ENCODE data around the gene KCTD18. TPM values are rescaled to one million over a fixed set of nuclear protein-coding genes. Genes with fewer than 3 reads are reported as not detected.

Gene KCTD18
- total RNA-seq, 1 experiment from 2014 or later: 27.8 TPM

GRCh38 chr2:200494048-200494447, 15.8 kb downstream of the KCTD18 start:
- in situ Hi-C loops (cut with HindIII; ENCODE audit: low pct_unique_long_range_greater_than_20kb, low sequenced_read_pairs): loop anchor here (25.0 kb wide), 1 partner anchor 182 kb away; the partner anchor contains the start of gene SPATS2L
- no peak for DNase-seq (ENCODE audit: low read depth)

GRCh38 chr2:200492656-200493055, 17.2 kb downstream of the KCTD18 start:
- in situ Hi-C loops (cut with HindIII; ENCODE audit: low pct_unique_long_range_greater_than_20kb, low sequenced_read_pairs): loop anchor here (25.0 kb wide), 1 partner anchor 180 kb away; the partner anchor contains the start of gene SPATS2L
- DNase-seq (ENCODE audit: low read depth): no peak

- in situ Hi-C loops (cut with HindIII; ENCODE audit: low pct_unique_long_range_greater_than_20kb, low sequenced_read_pairs): loop anchor here (25.0 kb wide), 1 partner anchor 178 kb away; the partner anchor contains the start of gene SPATS2L
- no peak for DNase-seq (ENCODE audit: low read depth)
Observed at GRCh38 chr2:200490001-200490400, 19.9 kb downstream of the KCTD18 start.

DNA sequence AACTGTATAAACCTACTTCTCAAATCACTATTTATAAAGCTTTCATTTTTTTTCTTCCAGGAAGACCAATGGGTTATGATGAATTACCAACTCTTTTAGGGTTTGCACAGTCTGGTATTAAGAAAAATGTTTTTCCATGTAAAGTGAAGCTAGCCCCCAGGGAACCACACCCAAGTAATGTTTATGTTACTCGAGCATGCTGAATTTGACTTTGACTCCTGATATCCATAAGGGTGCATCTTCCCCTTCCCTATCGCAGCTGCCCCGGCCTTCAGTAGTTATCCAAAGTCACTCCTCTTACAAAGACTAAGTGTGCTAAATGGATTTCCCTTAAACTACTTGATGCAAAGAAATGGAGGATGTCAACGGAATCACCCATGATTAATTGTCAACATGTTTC, 21.7 kb downstream of the KCTD18 start:
- no peak for DNase-seq (ENCODE audit: low read depth)
- in situ Hi-C loops (cut with HindIII; ENCODE audit: low pct_unique_long_range_greater_than_20kb, low sequenced_read_pairs): loop anchor here (25.0 kb wide), 1 partner anchor 176 kb away; the partner anchor contains the start of gene SPATS2L

DNA sequence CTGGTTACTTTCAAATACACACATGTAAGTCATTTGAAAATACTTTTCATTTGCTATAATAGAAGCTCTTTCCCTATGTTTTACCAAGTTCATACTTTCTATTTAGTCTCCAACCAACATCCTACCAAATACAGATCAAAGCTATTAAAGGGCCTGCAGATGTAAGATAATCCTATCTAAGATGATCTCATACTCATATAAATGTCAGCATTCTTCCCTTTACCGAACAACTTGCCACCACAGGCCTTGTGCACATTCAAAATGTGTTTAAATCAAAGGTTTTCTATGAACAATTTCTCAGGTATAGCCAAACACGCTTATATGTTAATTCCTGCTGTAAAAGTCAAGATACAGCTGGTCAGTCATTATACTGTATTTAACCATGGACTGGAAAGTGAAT, 23.3 kb downstream of the KCTD18 start:
- no peak for DNase-seq (ENCODE audit: low read depth)
- in situ Hi-C loops (cut with HindIII; ENCODE audit: low pct_unique_long_range_greater_than_20kb, low sequenced_read_pairs): loop anchor here (25.0 kb wide), 1 partner anchor 174 kb away; the partner anchor contains the start of gene SPATS2L

DNA sequence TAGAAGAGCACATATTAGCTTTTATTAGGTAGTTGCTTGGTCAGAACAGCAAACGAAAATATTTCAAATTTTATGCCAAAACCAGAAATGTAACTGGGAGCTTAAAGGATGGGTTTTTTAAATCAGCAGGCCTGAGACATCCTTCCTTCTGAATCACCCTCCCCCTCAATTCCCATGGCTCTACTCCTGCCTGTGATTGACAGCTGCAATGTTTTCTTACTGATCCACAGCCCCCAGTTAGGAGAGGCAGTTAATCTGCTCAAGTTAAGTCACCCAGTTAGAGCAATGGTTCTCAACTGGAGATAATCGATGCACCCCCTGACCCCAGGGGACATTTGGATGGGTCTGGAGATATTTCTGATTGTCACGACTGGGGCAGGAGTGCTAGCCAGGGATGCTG, 24.9 kb downstream of the KCTD18 start:
- in situ Hi-C loops (cut with HindIII; ENCODE audit: low pct_unique_long_range_greater_than_20kb, low sequenced_read_pairs): loop anchor here (25.0 kb wide), 1 partner anchor 173 kb away; the partner anchor contains the start of gene SPATS2L
- DNase-seq (ENCODE audit: low read depth): no peak

GRCh38 chr2:200483729-200484198, 26.1 kb downstream of the KCTD18 start:
- in situ Hi-C loops (cut with HindIII; ENCODE audit: low pct_unique_long_range_greater_than_20kb, low sequenced_read_pairs): loop anchor here (25.0 kb wide), 1 partner anchor 171 kb away; the partner anchor contains the start of gene SPATS2L

DNA sequence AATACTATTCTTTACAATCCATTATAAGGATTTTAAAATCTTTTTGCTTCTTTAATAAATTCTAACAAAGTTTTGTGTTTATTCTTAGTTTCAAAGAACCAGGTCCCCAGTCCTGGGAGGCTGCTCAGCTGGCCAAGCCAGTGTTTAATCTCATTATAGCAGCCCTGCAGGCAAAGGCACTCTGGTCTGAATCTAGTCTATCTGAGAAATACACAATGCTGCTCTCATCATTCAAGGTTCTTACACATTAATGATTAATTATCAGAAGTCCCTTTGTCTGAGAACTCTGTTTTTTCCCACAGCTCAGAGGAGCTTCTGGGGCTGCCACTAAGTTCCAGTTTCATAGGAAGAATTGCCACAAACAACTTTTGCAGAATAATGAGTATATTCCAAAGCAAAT, 27.7 kb downstream of the KCTD18 start:
- DNase-seq (ENCODE audit: low read depth): no peak
- in situ Hi-C loops (cut with HindIII; ENCODE audit: low pct_unique_long_range_greater_than_20kb, low sequenced_read_pairs): loop anchor here (25.0 kb wide), 1 partner anchor 170 kb away; the partner anchor contains the start of gene SPATS2L

More at GRCh38 chr2:200483729-200484198, 26.1 kb downstream of the KCTD18 start:
- peak; percentile 47 for DNase-seq (ENCODE audit: low read depth)

DNA sequence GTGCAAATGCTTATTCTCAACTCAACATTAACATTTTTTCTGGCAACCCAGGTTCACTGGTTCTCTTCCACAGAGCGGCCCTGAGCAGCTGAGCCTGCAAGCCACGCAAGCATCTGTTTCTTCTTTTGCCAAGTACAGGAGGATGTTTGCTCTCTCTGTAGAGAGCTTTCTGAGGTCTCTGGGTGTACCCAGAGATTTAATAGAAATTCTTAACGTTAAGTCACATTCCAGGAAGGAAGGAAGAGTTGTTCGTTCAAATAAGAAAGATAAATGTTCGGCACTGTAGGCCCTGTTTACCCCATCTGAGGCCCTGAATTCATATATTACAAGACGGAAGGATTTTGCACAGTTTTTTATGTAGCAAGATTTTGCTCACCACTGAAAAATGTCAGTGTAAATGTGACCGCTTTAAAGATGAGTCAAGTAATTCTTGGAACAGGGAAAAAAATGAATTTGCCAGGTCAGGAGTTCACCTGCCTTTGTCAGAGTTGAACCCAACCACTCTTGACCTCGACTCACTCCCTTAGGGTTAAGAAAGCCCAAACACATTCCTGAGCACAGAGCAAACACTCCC, 30.1 kb downstream of the KCTD18 start:
- in situ Hi-C loops (cut with HindIII; ENCODE audit: low pct_unique_long_range_greater_than_20kb, low sequenced_read_pairs): loop anchor here (25.0 kb wide), 1 partner anchor 167 kb away; the partner anchor contains the start of gene SPATS2L
- DNase-seq (ENCODE audit: low read depth): no peak

GRCh38 chr2:200477667-200478131, 32.2 kb downstream of the KCTD18 start:
- in situ Hi-C loops (cut with HindIII; ENCODE audit: low pct_unique_long_range_greater_than_20kb, low sequenced_read_pairs): loop anchor here (25.0 kb wide), 1 partner anchor 165 kb away; the partner anchor contains the start of gene SPATS2L
- DNase-seq (ENCODE audit: low read depth): no peak

GRCh38 chr2:200476836-200477235, 33.0 kb downstream of the KCTD18 start:
- in situ Hi-C loops (cut with HindIII; ENCODE audit: low pct_unique_long_range_greater_than_20kb, low sequenced_read_pairs): loop anchor here (25.0 kb wide), 1 partner anchor 165 kb away; the partner anchor contains the start of gene SPATS2L
- no peak for DNase-seq (ENCODE audit: low read depth)

DNA sequence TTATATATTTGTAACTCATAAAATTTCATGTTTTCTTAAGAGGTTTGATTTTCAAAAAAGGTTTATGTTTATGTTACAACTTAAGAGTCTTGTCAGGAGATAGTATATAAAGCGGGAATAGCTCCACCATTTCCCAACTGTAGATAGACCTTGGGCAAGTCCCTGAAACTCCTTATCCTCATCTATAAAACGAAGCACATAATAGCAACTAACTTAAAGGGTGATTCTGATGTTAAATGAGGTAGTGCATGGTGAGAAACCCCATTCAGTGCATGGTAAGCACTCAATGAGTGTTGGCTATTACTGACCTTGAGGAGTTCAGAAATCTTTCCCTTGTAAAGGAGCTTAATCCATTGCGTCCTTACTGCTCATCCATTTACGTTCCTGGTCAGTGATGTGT, 34.1 kb downstream of the KCTD18 start:
- DNase-seq (ENCODE audit: low read depth): no peak
- in situ Hi-C loops (cut with HindIII; ENCODE audit: low pct_unique_long_range_greater_than_20kb, low sequenced_read_pairs): loop anchor here (25.0 kb wide), 1 partner anchor 163 kb away; the partner anchor contains the start of gene SPATS2L

DNA sequence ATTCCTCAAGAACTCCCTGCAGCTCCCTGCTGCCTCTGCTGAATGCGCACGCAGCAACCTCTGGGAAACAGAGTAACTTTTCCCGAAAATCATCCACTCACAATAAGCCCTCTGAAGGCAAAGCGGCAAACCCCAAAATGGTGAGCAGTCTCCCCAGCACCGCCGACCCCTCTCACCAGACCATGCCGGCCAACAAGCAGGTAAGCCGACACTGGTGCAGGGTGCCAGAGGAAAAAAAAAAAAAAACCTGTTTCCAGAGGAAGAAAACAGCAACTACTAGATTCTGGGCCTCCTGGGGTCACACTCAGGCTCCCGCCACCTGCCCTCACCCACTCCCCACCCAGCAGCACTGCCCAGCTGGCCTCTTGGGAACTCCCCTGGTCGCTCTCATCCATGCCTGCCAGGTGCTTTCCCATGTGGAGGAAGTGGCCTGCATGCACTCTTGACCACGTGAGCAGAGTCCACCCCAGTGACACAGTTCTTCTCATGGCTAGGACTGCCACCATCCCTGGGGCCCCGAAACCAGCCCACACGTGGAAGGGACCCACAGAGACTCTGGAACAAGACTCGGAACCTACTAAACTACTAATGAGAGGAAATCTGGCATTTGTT, 36.9 kb downstream of the KCTD18 start:
- no peak for DNase-seq (ENCODE audit: low read depth)
- in situ Hi-C loops (cut with HindIII; ENCODE audit: low pct_unique_long_range_greater_than_20kb, low sequenced_read_pairs): no loop called here

DNA sequence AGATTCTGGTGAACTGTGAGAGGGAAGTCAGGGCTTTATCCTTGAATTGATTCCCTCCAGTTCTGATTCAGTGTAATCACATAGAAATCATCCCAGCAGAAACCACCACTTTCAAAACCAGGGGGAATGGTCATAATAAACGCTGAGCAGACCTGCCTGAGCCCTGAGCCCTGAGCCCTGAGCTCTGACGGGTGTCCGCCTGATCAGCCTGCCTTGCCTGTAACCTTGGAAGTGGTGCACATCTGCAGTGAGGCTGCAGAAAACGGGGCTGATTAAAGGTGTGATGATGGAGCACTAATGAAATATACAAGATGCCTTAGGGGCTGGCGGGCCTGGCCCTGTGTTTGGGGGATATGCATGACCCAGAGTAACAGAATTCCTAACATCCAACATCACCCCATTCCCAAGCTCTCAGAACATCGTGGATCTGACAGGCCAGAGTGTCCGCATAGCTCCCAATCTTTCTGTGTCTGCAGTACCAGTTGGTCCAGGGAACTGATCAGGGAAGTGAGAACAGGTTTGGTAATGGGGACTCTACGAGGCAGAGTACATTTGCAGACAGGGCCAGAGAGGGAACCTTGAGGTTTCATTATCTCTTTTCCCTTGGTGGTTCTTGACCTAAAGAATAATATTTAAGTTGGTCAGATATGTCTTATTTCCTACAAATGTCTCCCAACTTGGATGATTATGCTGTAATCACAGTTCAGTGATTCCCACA, 37.8 kb downstream of the KCTD18 start:
- in situ Hi-C loops (cut with HindIII; ENCODE audit: low pct_unique_long_range_greater_than_20kb, low sequenced_read_pairs): no loop called here

DNA sequence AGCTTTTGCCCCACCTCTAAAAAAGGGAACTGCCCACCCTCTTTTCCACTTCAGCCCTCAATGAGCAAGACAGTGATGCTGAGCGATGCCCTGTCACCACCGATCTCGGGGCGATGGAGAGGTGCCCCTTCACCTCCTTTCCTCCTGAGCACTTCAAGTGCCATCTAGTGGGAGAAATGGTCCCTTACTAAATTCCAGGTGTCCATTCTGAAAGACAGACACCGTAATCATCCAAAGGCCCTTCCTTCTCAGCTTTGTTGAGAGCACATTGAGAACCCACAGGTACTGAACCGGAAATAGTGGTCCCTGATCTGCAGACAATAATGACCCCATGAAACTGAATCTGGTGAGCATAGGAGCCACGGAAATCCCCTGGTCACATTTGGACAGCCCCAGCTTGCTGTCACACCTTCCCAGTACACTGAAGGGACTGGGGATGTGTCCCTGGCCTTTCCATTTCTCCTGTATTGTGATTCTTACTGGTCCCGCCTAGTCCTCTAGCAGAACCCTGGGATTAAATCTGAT, 38.5 kb downstream of the KCTD18 start:
- in situ Hi-C loops (cut with HindIII; ENCODE audit: low pct_unique_long_range_greater_than_20kb, low sequenced_read_pairs): no loop called here
- peak; percentile 52 for DNase-seq (ENCODE audit: low read depth)

More for the DNA sequence above, 37.8 kb downstream of the KCTD18 start:
- no peak for DNase-seq (ENCODE audit: low read depth)

DNA sequence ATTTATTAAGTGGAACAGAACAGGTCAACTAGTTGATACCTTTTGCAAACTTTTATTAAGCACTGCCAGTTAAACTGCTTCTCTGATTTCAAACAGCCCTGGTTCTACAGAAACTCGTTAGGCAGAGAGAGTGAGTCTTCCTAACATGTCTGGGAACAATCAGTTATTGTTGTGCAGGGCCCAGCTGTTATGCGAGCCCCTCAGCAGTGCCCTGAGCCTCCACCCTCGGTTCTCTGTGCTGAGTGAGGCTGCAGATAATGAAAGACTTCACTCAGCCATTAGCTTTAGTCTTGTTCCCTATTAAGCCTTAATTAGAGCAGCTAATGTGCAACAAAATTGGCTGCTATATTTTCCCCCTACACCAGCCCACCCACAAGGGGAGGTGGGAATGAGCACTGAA, 39.6 kb downstream of the KCTD18 start:
- DNase-seq (ENCODE audit: low read depth): no peak
- in situ Hi-C loops (cut with HindIII; ENCODE audit: low pct_unique_long_range_greater_than_20kb, low sequenced_read_pairs): no loop called here

DNA sequence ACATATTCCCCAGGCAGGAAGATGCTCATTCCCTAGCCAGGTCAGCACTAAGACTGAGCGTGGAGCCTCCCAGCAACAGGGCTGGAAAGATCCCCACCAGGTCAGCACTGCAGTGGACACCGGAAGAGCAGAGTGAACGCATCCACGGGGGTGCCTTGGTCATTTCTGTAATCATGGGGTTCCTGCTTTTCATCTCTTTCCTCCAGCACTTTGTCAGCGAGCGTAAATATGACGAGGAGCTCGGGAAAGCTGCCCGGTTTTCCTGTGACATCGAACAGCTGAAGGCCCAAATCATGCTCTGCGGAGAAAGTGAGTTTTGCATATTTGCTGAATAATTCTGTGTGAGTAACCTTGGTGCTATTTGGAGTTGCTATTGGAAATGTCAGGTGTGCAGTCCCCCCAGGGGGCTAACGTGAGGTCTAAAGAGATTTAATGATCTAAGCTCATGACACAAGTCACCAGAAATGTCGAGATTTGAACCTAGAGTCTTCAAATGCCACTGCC, 40.1 kb downstream of the KCTD18 start:
- DNase-seq (ENCODE audit: low read depth): no peak
- in situ Hi-C loops (cut with HindIII; ENCODE audit: low pct_unique_long_range_greater_than_20kb, low sequenced_read_pairs): no loop called here

Measured in Caki2 (cell line).